NT2/D1 (cell line): Measurements from ENCODE around the gene RASGRP2.
A peak's percentile ranks its signal among the peaks of the same experiment; 100 is the strongest.

Source experiments
- DNase-seq: peaks from one replicate; pipeline ENCODE4 v3.0.0-alpha.2; 2011; ENCODE audit warnings: low read depth, low spot score
- H3K27me3 ChIP-seq: 2 replicates; pipeline ENCODE4 v1.6.0; 2011; ENCODE audit warnings: mild to moderate bottlenecking; ENCODE audit not compliant: insufficient read length, insufficient read depth
- H3K36me3 ChIP-seq: 2 replicates; pipeline ENCODE4 v1.6.1; 2011; ENCODE audit warnings: mild to moderate bottlenecking, low read length, mixed read lengths; ENCODE audit not compliant: insufficient read depth, insufficient read length
- H3K4me1 ChIP-seq: 2 replicates; pipeline ENCODE4 v1.5.1; 2011; ENCODE audit not compliant: insufficient read depth, insufficient read length
- H3K4me3 ChIP-seq: 2 replicates; pipeline ENCODE4 v1.5.1; 2011; ENCODE audit warnings: low read depth; ENCODE audit not compliant: insufficient read length
- H3K9ac ChIP-seq: 2 replicates; pipeline ENCODE4 v1.6.0; 2011; ENCODE audit warnings: low read depth; ENCODE audit not compliant: insufficient read length
- H3K9me3 ChIP-seq: 2 replicates; pipeline ENCODE4 v1.5.1; 2011; ENCODE audit warnings: mild to moderate bottlenecking, low read length; ENCODE audit not compliant: insufficient read depth
- SUZ12 ChIP-seq: IDR thresholded peaks from 2 replicates; pipeline ENCODE4 v1.6.1; 2011; ENCODE audit not compliant: insufficient read length, insufficient read depth; ENCODE audit errors: extremely low read depth
- YY1 ChIP-seq: IDR thresholded peaks from 2 replicates; pipeline ENCODE4 v1.6.1; 2011; ENCODE audit not compliant: insufficient read length, insufficient read depth
- ZNF274 ChIP-seq: IDR thresholded peaks from 2 replicates; pipeline ENCODE4 v1.6.1; 2011; ENCODE audit warnings: mild to moderate bottlenecking, low read depth, low read length

The RASGRP2 gene

DNA sequence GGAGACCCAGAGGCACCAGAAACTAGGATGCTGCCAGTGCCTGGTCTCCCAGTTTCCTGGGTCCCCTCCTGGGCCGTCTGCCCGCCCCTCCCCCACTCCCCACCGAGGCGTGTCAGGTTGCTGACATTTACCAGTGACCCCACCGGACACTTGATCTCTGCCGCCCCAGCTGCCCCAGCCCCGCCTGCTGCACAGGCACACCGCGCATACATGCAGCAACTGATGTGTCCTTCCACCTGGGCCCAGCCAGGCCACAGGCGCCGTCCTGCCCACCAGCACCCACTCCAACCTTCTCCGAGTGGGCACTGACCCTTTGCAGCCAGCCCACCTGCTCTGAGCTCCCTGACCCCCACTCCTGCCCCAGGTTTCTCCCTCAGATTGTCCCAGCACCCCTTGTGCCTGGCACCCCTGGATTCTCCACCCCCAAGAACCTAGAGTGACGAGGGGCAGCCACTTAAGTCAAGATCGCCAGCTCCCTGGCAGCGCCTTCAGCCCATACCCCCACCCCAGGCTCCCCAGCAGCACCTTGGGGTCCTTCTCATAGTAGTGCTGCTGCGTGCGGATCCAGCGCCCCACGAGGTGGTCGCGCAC is 15.3 kb upstream of the RASGRP2 start:
- H3K36me3 ChIP-seq, result peaks cover 20% of the 10 kb centered on the region
- no peak for DNase-seq
- peaks cover 44% of the 10 kb centered on the region for H3K4me1 ChIP-seq
- peak overlapping the region; percentile 42 for H3K9ac ChIP-seq
- H3K9me3 ChIP-seq, result no peaks in the 10 kb centered on the region
- H3K4me3 ChIP-seq, result no peak overlapping the region
- no peak for TF ChIP-seq ZNF274
- TF ChIP-seq YY1, result no peak
- TF ChIP-seq SUZ12, result no peak
- H3K27me3 ChIP-seq, result no peaks in the 10 kb centered on the region

GRCh38 chr11:64758330-64759079 is 14.6 kb upstream of the RASGRP2 start:
- no peak overlapping the region for H3K4me3 ChIP-seq
- no peaks in the 10 kb centered on the region for H3K9me3 ChIP-seq
- peak overlapping the region; percentile 17 for H3K9ac ChIP-seq
- H3K27me3 ChIP-seq, result no peaks in the 10 kb centered on the region
- no peak for TF ChIP-seq SUZ12
- TF ChIP-seq YY1, result no peak
- TF ChIP-seq ZNF274, result no peak
- no peak for DNase-seq
- H3K4me1 ChIP-seq, result peaks cover 37% of the 10 kb centered on the region
- peaks cover 13% of the 10 kb centered on the region for H3K36me3 ChIP-seq

DNA sequence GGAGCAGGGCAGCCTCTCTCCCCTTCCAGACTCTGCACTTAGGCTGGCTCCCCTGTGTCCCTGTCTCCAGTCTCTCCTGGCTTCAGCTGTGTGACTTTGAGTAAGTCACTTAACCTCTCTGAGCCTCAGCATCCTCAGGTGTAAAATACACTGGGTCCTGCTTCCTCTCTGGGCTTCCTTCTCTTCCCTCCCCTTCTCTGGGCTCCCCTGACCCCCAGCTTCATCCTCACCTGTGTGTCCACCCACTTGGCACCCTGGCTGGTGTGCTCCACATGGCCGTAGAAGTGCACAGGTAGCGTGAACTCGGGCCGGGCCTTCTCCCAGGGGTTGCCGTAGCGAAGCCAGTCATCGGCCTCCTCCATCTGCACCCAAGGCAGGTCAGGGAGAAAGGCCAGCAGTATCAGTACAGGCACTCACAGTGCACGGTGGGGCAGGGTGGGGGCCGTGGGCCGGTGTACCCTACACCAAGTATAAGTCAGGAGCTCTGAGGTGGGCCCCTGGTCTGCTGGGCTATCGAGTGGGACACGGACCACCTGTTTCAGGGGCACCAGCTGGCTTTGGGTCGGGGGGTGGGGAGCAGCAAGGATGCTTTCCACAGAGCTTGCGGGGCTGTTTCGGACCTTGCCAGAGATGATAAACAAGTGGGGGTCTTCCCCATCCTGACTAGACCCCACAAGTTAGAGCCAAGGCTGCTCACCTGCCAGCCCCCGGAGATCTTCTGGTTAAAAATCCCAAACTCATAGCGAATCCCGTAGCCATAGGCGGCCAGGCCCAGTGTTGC is 13.8 kb upstream of the RASGRP2 start:
- Histone ChIP-seq H3K4me1 (peaks cover 34% of the 10 kb centered on the region), H3K36me3 (peaks cover 8% of the 10 kb centered on the region)
- no peak for DNase-seq

DNA sequence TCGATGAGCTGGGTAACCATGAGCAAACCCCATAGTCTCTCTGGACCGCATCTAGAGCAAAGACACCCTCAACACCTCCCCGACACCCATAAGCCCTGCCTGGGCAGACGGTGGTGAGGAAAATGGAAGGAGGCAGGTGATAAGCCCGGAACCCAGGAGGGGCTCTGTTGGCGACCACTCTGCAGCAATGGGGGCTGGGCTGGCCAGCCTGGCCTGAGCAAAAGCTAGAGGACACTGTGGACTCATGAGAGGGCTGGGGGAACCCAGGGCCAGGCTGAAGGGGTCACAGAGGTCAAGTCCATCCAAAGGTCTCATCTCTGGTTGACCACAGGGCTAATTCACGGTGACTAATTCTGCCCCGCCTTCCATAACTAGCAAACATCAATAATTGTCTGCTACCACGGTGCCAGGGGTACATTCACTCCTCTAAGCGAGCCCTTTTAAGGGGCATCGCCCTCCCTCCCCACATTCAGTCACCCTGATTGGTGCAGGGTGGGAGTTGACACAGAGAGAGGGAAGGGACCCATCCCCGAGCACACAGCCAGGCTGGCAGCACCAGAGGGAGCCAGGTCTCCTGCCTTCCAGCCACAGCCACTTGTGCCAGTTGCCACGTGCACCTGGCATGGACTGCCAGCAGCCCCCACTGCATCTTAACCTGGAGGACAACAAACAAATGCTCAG is 11.9 kb upstream of the RASGRP2 start:
- Histone ChIP-seq H3K36me3 (no peaks in the 10 kb centered on the region), H3K27me3 (no peaks in the 10 kb centered on the region), H3K4me3 (no peak overlapping the region), H3K4me1 (peaks cover 25% of the 10 kb centered on the region), H3K9ac (no peak overlapping the region), H3K9me3 (no peaks in the 10 kb centered on the region)
- TF ChIP-seq ZNF274, result no peak
- no peak for TF ChIP-seq SUZ12
- no peak for TF ChIP-seq YY1
- no peak for DNase-seq

More for the DNA sequence above, 13.8 kb upstream of the RASGRP2 start:
- H3K9me3 ChIP-seq, result no peaks in the 10 kb centered on the region
- peak overlapping the region; percentile 17 for H3K9ac ChIP-seq
- no peak overlapping the region for H3K4me3 ChIP-seq
- no peaks in the 10 kb centered on the region for H3K27me3 ChIP-seq
- TF ChIP-seq ZNF274 (no peak), YY1 (no peak), SUZ12 (no peak)

GRCh38 chr11:64754919-64755662 is 11.1 kb upstream of the RASGRP2 start:
- Histone ChIP-seq H3K27me3 (no peaks in the 10 kb centered on the region), H3K4me1 (peaks cover 20% of the 10 kb centered on the region), H3K36me3 (no peaks in the 10 kb centered on the region), H3K9ac (no peak overlapping the region), H3K4me3 (no peak overlapping the region), H3K9me3 (no peaks in the 10 kb centered on the region)
- DNase-seq, result no peak
- TF ChIP-seq ZNF274 (no peak), YY1 (no peak), SUZ12 (no peak)

GRCh38 chr11:64754124-64754918 is 10.4 kb upstream of the RASGRP2 start:
- Histone ChIP-seq H3K9ac (no peak overlapping the region), H3K4me3 (no peak overlapping the region), H3K9me3 (no peaks in the 10 kb centered on the region), H3K27me3 (no peaks in the 10 kb centered on the region), H3K36me3 (no peaks in the 10 kb centered on the region), H3K4me1 (peaks cover 13% of the 10 kb centered on the region)
- DNase-seq, result no peak
- no peak for TF ChIP-seq SUZ12
- TF ChIP-seq YY1, result no peak
- no peak for TF ChIP-seq ZNF274
